CD1c-positive myeloid dendritic cell (primary cell): Measurements from ENCODE around the gene SMURF1.
A peak's percentile ranks its signal among the peaks of the same experiment; 100 is the strongest.
"Not testable (repeated sequence)": the region's sequence is repeated elsewhere in the genome, so short reads cannot be mapped to it uniquely, and the experiment has no call there.

ENCODE experiments used
- DNase-seq: peaks from one replicate; pipeline ENCODE4 v3.0.0-alpha.2; 2016; ENCODE audit errors: extremely low spot score

SMURF1 gene

GRCh38 chr7:99143853-99144672 is at the start of gene SMURF1:
TSS of gene SMURF1 (minus strand) at chr7:99144108. CDS start at chr7:99143780, 328 bp downstream.
- DNase-seq: peak; percentile 88

- no peak for DNase-seq
Observed at GRCh38 chr7:99191869-99192596, 48.1 kb upstream of the SMURF1 start.

- DNase-seq: no peak
Observed at GRCh38 chr7:99190359-99191009, 46.6 kb upstream of the SMURF1 start.

- DNase-seq: no peak
Observed at GRCh38 chr7:99189222-99189621, 45.3 kb upstream of the SMURF1 start.

- DNase-seq: no peak
Observed at GRCh38 chr7:99188221-99188620, 44.3 kb upstream of the SMURF1 start.

- no peak for DNase-seq
Observed at GRCh38 chr7:99184532-99185218, 40.8 kb upstream of the SMURF1 start.

- DNase-seq: no peak
Observed at GRCh38 chr7:99180067-99180650, 36.3 kb upstream of the SMURF1 start.

GRCh38 chr7:99177165-99177564 is 33.3 kb upstream of the SMURF1 start:
- DNase-seq: no peak

GRCh38 chr7:99173787-99174186 is 29.9 kb upstream of the SMURF1 start:
- no peak for DNase-seq

- DNase-seq: no peak
Observed at GRCh38 chr7:99171731-99172130, 27.8 kb upstream of the SMURF1 start.

- DNase-seq: no peak
Observed at GRCh38 chr7:99170730-99171074, 26.8 kb upstream of the SMURF1 start.

GRCh38 chr7:99170065-99170729 is 26.3 kb upstream of the SMURF1 start:
- no peak for DNase-seq

- no peak for DNase-seq
Observed at GRCh38 chr7:99167072-99167471, 23.2 kb upstream of the SMURF1 start.

GRCh38 chr7:99165816-99166215 is 21.9 kb upstream of the SMURF1 start:
- DNase-seq: no peak

- not testable (repeated sequence) for DNase-seq
Observed at GRCh38 chr7:99163669-99164068, 19.8 kb upstream of the SMURF1 start.

GRCh38 chr7:99156649-99157048 is 12.7 kb upstream of the SMURF1 start:
- DNase-seq: no peak

GRCh38 chr7:99155211-99155610 is 11.3 kb upstream of the SMURF1 start:
- peak; percentile 55 for DNase-seq

GRCh38 chr7:99146979-99147378 is 3.1 kb upstream of the SMURF1 start:
- no peak for DNase-seq

GRCh38 chr7:99143521-99143852 is 421 bp downstream of the SMURF1 start:
- no peak for DNase-seq

GRCh38 chr7:99142727-99143520 is 984 bp downstream of the SMURF1 start:
- peak; percentile 92 for DNase-seq
